HepG2 (cell line): ENCODE data around the gene DGAT2. TPM values are rescaled to one million over a fixed set of nuclear protein-coding genes. Genes with fewer than 3 reads are reported as not detected.

Source experiments
- ASH2L ChIP-seq: fragments of 300-600, 200-600 bp; sonication (generic); IDR thresholded peaks from 2 replicates; pipeline ENCODE4 v1.7.0; 2017; ENCODE audit warnings: low read depth, mild to moderate bottlenecking, moderate library complexity, mixed read lengths, low read length; ENCODE audit not compliant: insufficient read length
- ELF4 ChIP-seq: sonication (generic); formaldehyde crosslinking; IDR thresholded peaks from 2 replicates; pipeline ENCODE4 v1.5.0; 2020; ENCODE audit warnings: missing genetic modification reagents, mild to moderate bottlenecking, moderate library complexity, borderline replicate concordance
- FOXA1 ChIP-seq, 2 experiments: fragments of 450-650 bp in 1 of 2; sonication (generic) in 1 of 2; formaldehyde crosslinking in 1 of 2; IDR thresholded peaks; 2 replicates each; pipeline versions ENCODE4 v1.4.0 to v1.6.1; 2016 to 2020; ENCODE audit warnings: missing genetic modification reagents in 1 of 2
- GTF3A ChIP-seq: sonication (generic); formaldehyde crosslinking; conservative IDR thresholded peaks from 2 replicates; pipeline ENCODE4 v1.4.0; 2020; ENCODE audit warnings: mild to moderate bottlenecking, missing genetic modification reagents
- HNF4G ChIP-seq, 2 experiments: sonication (generic) in 1 of 2; formaldehyde crosslinking in 1 of 2; IDR thresholded peaks; 2 replicates each; pipeline versions ENCODE4 v1.4.0 to v1.6.1; 2011 to 2020; ENCODE audit warnings: borderline replicate concordance in 2 of 2, low read depth in 2 of 2, mild to moderate bottlenecking in 2 of 2, low read length in 1 of 2, missing genetic modification reagents in 1 of 2, moderate library complexity in 1 of 2
- POLR2A ChIP-seq, 2 experiments: IDR thresholded peaks; 2 replicates each; pipeline ENCODE4 v1.6.1; 2011; ENCODE audit warnings: low read depth in 2 of 2, low read length in 2 of 2, mild to moderate bottlenecking in 1 of 2, moderate library complexity in 1 of 2; ENCODE audit not compliant: insufficient read depth in 1 of 2
- SP2 ChIP-seq: sonication (generic); formaldehyde crosslinking; IDR thresholded peaks from 2 replicates; pipeline ENCODE4 v1.5.1; 2020; ENCODE audit warnings: mild to moderate bottlenecking, missing genetic modification reagents
- TMF1 ChIP-seq: sonication (generic); formaldehyde crosslinking; IDR thresholded peaks from 2 replicates; pipeline ENCODE4 v1.8.1; 2022; ENCODE audit warnings: low read depth, missing genetic modification reagents
- ZNF543 ChIP-seq: sonication (generic); formaldehyde crosslinking; IDR thresholded peaks from 2 replicates; pipeline ENCODE4 v1.4.0; 2020; ENCODE audit warnings: mild to moderate bottlenecking, missing genetic modification reagents
- ZNF557 ChIP-seq: sonication (generic); formaldehyde crosslinking; IDR thresholded peaks from 2 replicates; pipeline ENCODE4 v1.4.0; 2020; ENCODE audit warnings: missing genetic modification reagents
- ZNF737 ChIP-seq: sonication (generic); formaldehyde crosslinking; IDR thresholded peaks from 2 replicates; pipeline ENCODE4 v1.5.0; 2020; ENCODE audit warnings: missing genetic modification reagents, mild to moderate bottlenecking, borderline replicate concordance
- polyA plus RNA-seq, 8 experiments: library from polyadenylated mRNA; depleted of rRNA in 3 of 8; stranded (reverse) in 7 of 8; unstranded in 1 of 8; fragments of >200 nt; fragmentation: Illumina TruSeq in 4 of 8; extraction: Trizol in 4 of 8; gene quantifications; 2 replicates each; pipeline versions ENCODE4 v1.2.1 to v1.2.3, GENCODE V29; 2011 to 2016; ENCODE audit warnings: low read depth in 4 of 8, missing spikeins in 1 of 8, mixed read lengths in 1 of 8; ENCODE audit not compliant: insufficient read depth in 1 of 8
- total RNA-seq, 5 experiments: library from RNA; depleted of rRNA; stranded (reverse); fragments of >200 nt; fragmentation: Illumina TruSeq; extraction: Trizol; gene quantifications; 2 replicates each; pipeline ENCODE4 v1.2.3, GENCODE V29; 2016; ENCODE audit warnings: low read depth in 1 of 5
- TF ChIP-seq, protein P1 (sequence below), 2 experiments: fragments of 450-650 bp in 1 of 2; sonication (generic) in 1 of 2; formaldehyde crosslinking in 1 of 2; IDR thresholded peaks; 2 replicates each; pipeline versions ENCODE4 v1.6.1 to v1.8.0; 2016 to 2022; ENCODE audit warnings: antibody characterized with exemption in 1 of 2, mild to moderate bottlenecking in 1 of 2, missing genetic modification reagents in 1 of 2
- TF ChIP-seq, protein P2 (sequence below): sonication (generic); formaldehyde crosslinking; IDR thresholded peaks from 2 replicates; pipeline ENCODE4 v1.4.0; 2020; ENCODE audit warnings: low read depth, mild to moderate bottlenecking, missing genetic modification reagents

Gene DGAT2
- total and polyA plus RNA-seq, 2 of the 13 experiments (the other 11 are each of a cell fraction or from before 2014, with no cell fraction given), result 39.0 to 65.6 TPM

DNA sequence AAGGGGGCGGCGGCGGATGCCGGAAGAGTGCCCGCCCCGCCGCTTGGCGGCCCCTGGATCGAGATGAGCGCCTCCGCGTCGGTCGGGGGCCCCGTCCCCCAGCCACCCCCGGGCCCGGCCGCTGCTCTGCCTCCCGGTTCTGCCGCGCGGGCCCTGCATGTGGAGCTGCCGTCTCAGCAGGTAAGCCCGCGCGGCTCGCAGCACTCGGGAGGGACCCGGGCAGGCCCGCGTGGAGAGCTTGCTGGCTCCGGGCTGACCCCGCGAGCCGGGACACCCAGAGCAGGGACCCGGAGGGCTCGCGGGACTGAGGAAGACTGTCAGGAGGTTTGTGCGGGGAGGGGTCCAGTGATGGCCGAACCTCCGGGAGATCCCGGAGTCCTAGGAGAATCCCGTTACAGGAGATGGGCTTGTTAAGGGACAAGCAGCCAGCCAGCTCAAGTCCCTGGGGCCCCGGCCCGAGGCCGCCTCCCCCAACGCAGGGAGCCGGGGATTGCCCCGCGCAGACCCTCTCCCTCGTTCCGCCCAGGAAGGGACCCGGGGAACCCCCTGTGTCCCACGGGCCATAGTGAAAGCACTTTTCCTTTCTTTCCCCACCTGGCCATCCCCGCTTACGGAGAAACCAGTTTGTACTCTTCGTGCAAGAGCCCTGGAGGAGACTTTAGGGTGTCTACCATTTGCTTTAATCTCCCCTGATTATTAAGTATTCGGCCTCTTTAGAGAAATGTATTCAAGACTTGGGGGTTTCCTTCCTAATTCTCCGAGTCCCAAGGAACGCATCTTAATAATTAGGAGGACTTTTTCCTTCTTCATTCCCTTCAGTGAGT, 47.0 kb downstream of the DGAT2 start (continued):
- TF ChIP-seq, protein P1, sequence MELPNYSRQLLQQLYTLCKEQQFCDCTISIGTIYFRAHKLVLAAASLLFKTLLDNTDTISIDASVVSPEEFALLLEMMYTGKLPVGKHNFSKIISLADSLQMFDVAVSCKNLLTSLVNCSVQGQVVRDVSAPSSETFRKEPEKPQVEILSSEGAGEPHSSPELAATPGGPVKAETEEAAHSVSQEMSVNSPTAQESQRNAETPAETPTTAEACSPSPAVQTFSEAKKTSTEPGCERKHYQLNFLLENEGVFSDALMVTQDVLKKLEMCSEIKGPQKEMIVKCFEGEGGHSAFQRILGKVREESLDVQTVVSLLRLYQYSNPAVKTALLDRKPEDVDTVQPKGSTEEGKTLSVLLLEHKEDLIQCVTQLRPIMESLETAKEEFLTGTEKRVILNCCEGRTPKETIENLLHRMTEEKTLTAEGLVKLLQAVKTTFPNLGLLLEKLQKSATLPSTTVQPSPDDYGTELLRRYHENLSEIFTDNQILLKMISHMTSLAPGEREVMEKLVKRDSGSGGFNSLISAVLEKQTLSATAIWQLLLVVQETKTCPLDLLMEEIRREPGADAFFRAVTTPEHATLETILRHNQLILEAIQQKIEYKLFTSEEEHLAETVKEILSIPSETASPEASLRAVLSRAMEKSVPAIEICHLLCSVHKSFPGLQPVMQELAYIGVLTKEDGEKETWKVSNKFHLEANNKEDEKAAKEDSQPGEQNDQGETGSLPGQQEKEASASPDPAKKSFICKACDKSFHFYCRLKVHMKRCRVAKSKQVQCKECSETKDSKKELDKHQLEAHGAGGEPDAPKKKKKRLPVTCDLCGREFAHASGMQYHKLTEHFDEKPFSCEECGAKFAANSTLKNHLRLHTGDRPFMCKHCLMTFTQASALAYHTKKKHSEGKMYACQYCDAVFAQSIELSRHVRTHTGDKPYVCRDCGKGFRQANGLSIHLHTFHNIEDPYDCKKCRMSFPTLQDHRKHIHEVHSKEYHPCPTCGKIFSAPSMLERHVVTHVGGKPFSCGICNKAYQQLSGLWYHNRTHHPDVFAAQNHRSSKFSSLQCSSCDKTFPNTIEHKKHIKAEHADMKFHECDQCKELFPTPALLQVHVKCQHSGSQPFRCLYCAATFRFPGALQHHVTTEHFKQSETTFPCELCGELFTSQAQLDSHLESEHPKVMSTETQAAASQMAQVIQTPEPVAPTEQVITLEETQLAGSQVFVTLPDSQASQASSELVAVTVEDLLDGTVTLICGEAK (IDR thresholded peaks at IDR 0.05), result no peak
- TF ChIP-seq, protein P1 (CRISPR knock-in tag; IDR thresholded peaks at IDR 0.05), result no peak
- TF ChIP-seq ZNF543 (CRISPR knock-in tag) (0 out of 2 replicates have a peak, but pooled peaks have one; percentile 31), ZNF557 (no peak), ELF4 (CRISPR knock-in tag) (0 out of 2 replicates have a peak, but pooled peaks have one; percentile 10), GTF3A (no peak), FOXA1 (IDR thresholded peaks at IDR 0.05) (no peak), FOXA1 (CRISPR knock-in tag; IDR thresholded peaks at IDR 0.05) (0 out of 2 replicates have a peak, but pooled peaks have one; percentile 1), TMF1 (CRISPR knock-in tag) (0 out of 2 replicates have a peak, but pooled peaks have one; percentile 8), SP2 (peak; percentile 58; the same call in 1 of the 2 replicates), ZNF737 (CRISPR knock-in tag) (0 out of 2 replicates have a peak, but pooled peaks have one; percentile 54), POLR2A (IDR thresholded peaks at IDR 0.05; ENCODE audit: insufficient read depth in 1 of 2, low read depth in 2 of 2, low read length in 2 of 2) (peak in 1 of 2 experiments; percentile 11; a peak in 1 of 4 replicates), ASH2L (peak; percentile 67), HNF4G (IDR thresholded peaks at IDR 0.05; ENCODE audit: borderline replicate concordance, low read depth, low read length) (no peak), HNF4G (CRISPR knock-in tag; IDR thresholded peaks at IDR 0.05; ENCODE audit: borderline replicate concordance, low read depth) (peak; percentile 22; the same call in 1 of the 2 replicates)
- TF ChIP-seq, protein P2, sequence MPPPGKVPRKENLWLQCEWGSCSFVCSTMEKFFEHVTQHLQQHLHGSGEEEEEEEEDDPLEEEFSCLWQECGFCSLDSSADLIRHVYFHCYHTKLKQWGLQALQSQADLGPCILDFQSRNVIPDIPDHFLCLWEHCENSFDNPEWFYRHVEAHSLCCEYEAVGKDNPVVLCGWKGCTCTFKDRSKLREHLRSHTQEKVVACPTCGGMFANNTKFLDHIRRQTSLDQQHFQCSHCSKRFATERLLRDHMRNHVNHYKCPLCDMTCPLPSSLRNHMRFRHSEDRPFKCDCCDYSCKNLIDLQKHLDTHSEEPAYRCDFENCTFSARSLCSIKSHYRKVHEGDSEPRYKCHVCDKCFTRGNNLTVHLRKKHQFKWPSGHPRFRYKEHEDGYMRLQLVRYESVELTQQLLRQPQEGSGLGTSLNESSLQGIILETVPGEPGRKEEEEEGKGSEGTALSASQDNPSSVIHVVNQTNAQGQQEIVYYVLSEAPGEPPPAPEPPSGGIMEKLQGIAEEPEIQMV (CRISPR knock-in tag), result 0 out of 2 replicates have a peak, but pooled peaks have one; percentile 36
